Omental fat pad (tissue), 4 donors: ENCODE data around the gene WASL. TPM values are rescaled to one million over a fixed set of nuclear protein-coding genes. Genes with fewer than 3 reads are reported as not detected.

Experiments used
- ATAC-seq: fragments of 150-250 bp; one replicate; pipeline ENCODE4 v1.9.1; 2016; ENCODE audit warnings: mild to moderate bottlenecking, moderate library complexity; ENCODE audit not compliant: low FRiP score
- DNase-seq: peaks from one replicate; pipeline ENCODE4 v3.0.0-alpha.2; 2019; ENCODE audit warnings: low spot score
- CTCF ChIP-seq, 3 donors: fragments of 450-650 bp; IDR thresholded peaks; one replicate each; pipeline ENCODE4 v1.5.1; 2016 to 2017; ENCODE audit warnings: antibody characterized with exemption in 3 of 3, mild to moderate bottlenecking in 3 of 3, moderate library complexity in 2 of 3
- total RNA-seq, 4 donors: library from RNA; depleted of rRNA; stranded (reverse); fragments of >200 nt; gene quantifications; one replicate each; pipeline ENCODE4 v1.1.0, GENCODE V29; 2016

WASL gene
- total RNA-seq, 4 donors from 2014 or later = 23.8 to 30.9 (median 27.6) TPM

GRCh38 chr7:123665157-123665556, 83.6 kb downstream of the WASL start:
- TF ChIP-seq CTCF (IDR thresholded peaks at IDR 0.05) = no peak
- DNase-seq = no peak
- no peak for ATAC-seq

- TF ChIP-seq CTCF (IDR thresholded peaks at IDR 0.05) = no peak
- no peak for DNase-seq
- ATAC-seq = no peak
These were observed 85.6 kb downstream of the WASL start for GRCh38 chr7:123663200-123663599.

- no peak for TF ChIP-seq CTCF (IDR thresholded peaks at IDR 0.05)
- ATAC-seq (no peak), DNase-seq (no peak)
These were observed 86.0 kb downstream of the WASL start for GRCh38 chr7:123662755-123663154.

GRCh38 chr7:123662293-123662692, 86.5 kb downstream of the WASL start:
- no peak for ATAC-seq
- TF ChIP-seq CTCF (IDR thresholded peaks at IDR 0.05) = no peak

GRCh38 chr7:123661765-123662164, 87.0 kb downstream of the WASL start:
- no peak for TF ChIP-seq CTCF (IDR thresholded peaks at IDR 0.05)
- DNase-seq (no peak), ATAC-seq (no peak)

More at GRCh38 chr7:123662293-123662692, 86.5 kb downstream of the WASL start:
- no peak for DNase-seq

GRCh38 chr7:123660514-123661354, 88.1 kb downstream of the WASL start:
- DNase-seq = no peak
- no peak for ATAC-seq
- no peak for TF ChIP-seq CTCF (IDR thresholded peaks at IDR 0.05)

GRCh38 chr7:123658023-123658422, 90.8 kb downstream of the WASL start:
- no peak for TF ChIP-seq CTCF (IDR thresholded peaks at IDR 0.05)
- no peak for ATAC-seq
- no peak for DNase-seq
